Transverse colon (tissue), 4 donors: Measurements from ENCODE around the gene SRSF4. TPM values are rescaled to one million over a fixed set of nuclear protein-coding genes. Genes with fewer than 3 reads are reported as not detected.

Experiments used
- DNase-seq: peaks from one replicate; pipeline ENCODE4 v3.0.0-alpha.2; 2019
- H3K27ac ChIP-seq, 4 donors: fragments of 200-600 bp; sonication (generic); 2 replicates each; pipeline ENCODE4 v1.5.1; 2016 to 2018; ENCODE audit warnings: inconsistent platforms in 4 of 4
- H3K27me3 ChIP-seq: fragments of 200-600 bp; sonication (generic); 2 replicates; pipeline ENCODE4 v1.5.1; 2017; ENCODE audit warnings: inconsistent platforms
- H3K36me3 ChIP-seq, 4 donors: fragments of 200-600 bp; sonication (generic); 2 replicates each; pipeline ENCODE4 v1.5.1; 2017 to 2019; ENCODE audit warnings: inconsistent platforms in 4 of 4
- H3K4me1 ChIP-seq, 4 donors: fragments of 200-600 bp; sonication (generic); 2 replicates each; pipeline ENCODE4 v1.5.1; 2017 to 2020; ENCODE audit warnings: inconsistent platforms in 4 of 4
- H3K4me3 ChIP-seq, 4 donors: fragments of 200-600 bp; sonication (generic); 1 replicate in 1 of 4; 2 replicates in 3 of 4; pipeline versions ENCODE4 v1.5.1 to v1.6.1; 2017 to 2019; ENCODE audit warnings: inconsistent platforms in 4 of 4
- H3K9me3 ChIP-seq, 2 donors: fragments of 200-600 bp; sonication (generic); 2 replicates each; pipeline ENCODE4 v1.5.1; 2017 to 2019; ENCODE audit warnings: inconsistent platforms in 2 of 2
- CTCF ChIP-seq, 5 experiments: fragments of 200-600 bp in 3 of 5; fragments of 450-650 bp in 2 of 5; sonication (generic) in 3 of 5; IDR thresholded peaks; 1 replicate in 2 of 5; 2 replicates in 3 of 5; pipeline ENCODE4 v1.5.1; 2016 to 2017; ENCODE audit warnings: antibody characterized with exemption in 5 of 5, inconsistent platforms in 3 of 5, mild to moderate bottlenecking in 2 of 5, moderate library complexity in 1 of 5
- EP300 ChIP-seq: sonication (generic); formaldehyde crosslinking; IDR thresholded peaks from one replicate; pipeline ENCODE4 v1.6.1; 2017; ENCODE audit warnings: antibody characterized with exemption, low read depth
- POLR2A ChIP-seq: fragments of 450-650 bp; IDR thresholded peaks from one replicate; pipeline ENCODE4 v1.6.1; 2016; ENCODE audit warnings: antibody characterized with exemption, mild to moderate bottlenecking, moderate library complexity
- POLR2AphosphoS5 ChIP-seq, 3 donors: sonication (generic); formaldehyde crosslinking; IDR thresholded peaks; one replicate each; pipeline ENCODE4 v1.6.1; 2016; ENCODE audit warnings: antibody characterized with exemption in 3 of 3
- WGBS, 2 donors: methylation state at CpG; one replicate each; pipeline ENCODE4 v1.1.5; 2018; ENCODE audit warnings: low coverage in 1 of 2; 5-methylcytosine and 5-hydroxymethylcytosine counted together
- in situ Hi-C, 4 donors: fragments of 200-750 bp; cut with MboI; loops; one replicate each; pipeline versions ENCODE4 v1.15.0 to v1.15.1; 2017; ENCODE audit warnings: low sequenced_read_pairs in 3 of 4, low pct_ligation_motif_present in 1 of 4, low pct_unique_long_range_greater_than_20kb in 1 of 4
- intact Hi-C: fragments of 100-400 bp; cut with DNase I; formaldehyde crosslinking; loops from one replicate; pipeline ENCODE4 v1.15.1; 2023; ENCODE audit warnings: low total_unique reads
- total RNA-seq, 4 donors: library from RNA; depleted of rRNA; stranded (reverse); fragments of >200 nt; gene quantifications; one replicate each; pipeline ENCODE4 v1.1.0, GENCODE V29; 2016

The SRSF4 gene
- total RNA-seq, 4 donors from 2014 or later: 67.3 to 98.0 (median 72.4) TPM

GRCh38 chr1:29172415-29172939 lies 9.2 kb downstream of the SRSF4 start:
- no peaks in the 10 kb centered on the region for H3K27me3 ChIP-seq
- TF ChIP-seq EP300 (no peak), POLR2AphosphoS5 (IDR thresholded peaks at IDR 0.05) (no peak), CTCF (IDR thresholded peaks at IDR 0.05) (no peak)
- intact Hi-C loops: no loop called here
- no peak for DNase-seq
- H3K4me1 ChIP-seq: peaks cover 19 to 81% (median 30%) of the 10 kb centered on the region in 4 donors
- no peak overlapping the region for H3K27ac ChIP-seq
- H3K36me3 ChIP-seq: peaks cover 0 to 7% (median 0%) of the 10 kb centered on the region in 4 donors
- 87 to 100% methylated on average over 1 to 8 of the region's 8 CpGs for WGBS, 2 donors
- in situ Hi-C loops: no loop called here
- H3K4me3 ChIP-seq: no peak overlapping the region
- H3K9me3 ChIP-seq: no peaks in the 10 kb centered on the region

GRCh38 chr1:29171521-29171920 lies 10.2 kb downstream of the SRSF4 start:
- WGBS, 2 donors: 79 to 80% methylated on average over 5 of the region's 5 CpGs
- peaks cover 0 to 7% (median 0%) of the 10 kb centered on the region in 4 donors for H3K36me3 ChIP-seq
- H3K4me1 ChIP-seq: peaks cover 15 to 81% (median 30%) of the 10 kb centered on the region in 4 donors
- no peaks in the 10 kb centered on the region for H3K27me3 ChIP-seq
- no peak overlapping the region for H3K27ac ChIP-seq
- no peak overlapping the region for H3K4me3 ChIP-seq
- H3K9me3 ChIP-seq: no peaks in the 10 kb centered on the region
- in situ Hi-C loops: no loop called here
- intact Hi-C loops: no loop called here
- TF ChIP-seq EP300 (no peak), POLR2A (no peak)
- DNase-seq: no peak

- no peaks in the 10 kb centered on the region for H3K27me3 ChIP-seq
- DNase-seq: no peak
- H3K36me3 ChIP-seq: peaks cover 0 to 7% (median 0%) of the 10 kb centered on the region in 4 donors
- no peak overlapping the region for H3K27ac ChIP-seq
- TF ChIP-seq EP300 (no peak), POLR2AphosphoS5 (IDR thresholded peaks at IDR 0.05) (no peak), CTCF (IDR thresholded peaks at IDR 0.05) (no peak), POLR2A (no peak)
- 25 to 32% methylated on average over 2 to 3 of the region's 3 CpGs for WGBS, 2 donors
- intact Hi-C loops (no loop called here), in situ Hi-C loops (no loop called here)
- H3K4me3 ChIP-seq: no peak overlapping the region
- H3K4me1 ChIP-seq: peaks cover 18 to 82% (median 32%) of the 10 kb centered on the region in 4 donors
- no peaks in the 10 kb centered on the region for H3K9me3 ChIP-seq
Measured at GRCh38 chr1:29171089-29171488, 10.6 kb downstream of the SRSF4 start.

GRCh38 chr1:29169976-29170375 lies 11.7 kb downstream of the SRSF4 start:
- peaks cover 18 to 82% (median 36%) of the 10 kb centered on the region in 4 donors for H3K4me1 ChIP-seq

More at GRCh38 chr1:29169976-29170375, 11.7 kb downstream of the SRSF4 start:
- Histone ChIP-seq H3K9me3 (no peaks in the 10 kb centered on the region), H3K27me3 (no peaks in the 10 kb centered on the region), H3K36me3 (peaks cover 0 to 7% (median under 1%) of the 10 kb centered on the region in 4 donors), H3K27ac (no peak overlapping the region), H3K4me3 (no peak overlapping the region)
- no peak for DNase-seq
- TF ChIP-seq CTCF (IDR thresholded peaks at IDR 0.05) (no peak), POLR2AphosphoS5 (IDR thresholded peaks at IDR 0.05) (no peak), EP300 (no peak), POLR2A (no peak)
- WGBS, 2 donors: 57 to 82% methylated on average over 3 of the region's 3 CpGs
- intact Hi-C loops (no loop called here), in situ Hi-C loops (no loop called here)
